Measurements from ENCODE around the gene STX4. TPM values are rescaled to one million over a fixed set of nuclear protein-coding genes. Genes with fewer than 3 reads are reported as not detected.

Gene STX4
- total and polyA plus RNA-seq, 11 donors, result 19.5 to 73.8 (median 44.6) TPM

- ATAC-seq (no peak), DNase-seq (no peak)
- no peaks in the 10 kb centered on the region for H3K27me3 ChIP-seq
- WGBS, 4 donors, result 92 to 97% (median 93%) methylated on average over 3 of the region's 3 CpGs
- H3K36me3 ChIP-seq, result no peaks in the 10 kb centered on the region
- H3K9me3 ChIP-seq, result no peaks in the 10 kb centered on the region
- no peak overlapping the region for H3K27ac ChIP-seq
- TF ChIP-seq CTCF (IDR thresholded peaks at IDR 0.05) (no peak), POLR2A (IDR thresholded peaks at IDR 0.05) (no peak)
- peaks cover 0 to 24% (median 0%) of the 10 kb centered on the region in 12 donors for H3K4me1 ChIP-seq
- H3K4me3 ChIP-seq, result no peak overlapping the region
- intact Hi-C loops (cut with DNase I), result no loop called here
Observed at GRCh38 chr16:31020536-31020935, 12.8 kb upstream of the STX4 start.

- DNase-seq (no peak), ATAC-seq (peak in 1 of 4 donors; percentile 57)
- 66 to 69% (median 67%) methylated on average over 12 of the region's 12 CpGs for WGBS, 4 donors
- Histone ChIP-seq H3K4me1 (peaks cover 0 to 36% (median 0%) of the 10 kb centered on the region in 12 donors), H3K4me3 (no peak overlapping the region), H3K27me3 (no peaks in the 10 kb centered on the region), H3K9me3 (no peaks in the 10 kb centered on the region), H3K36me3 (no peaks in the 10 kb centered on the region), H3K27ac (peak overlapping the region in 4 of 12 donors; percentile 42 to 55 (median 52))
- intact Hi-C loops (cut with DNase I), result no loop called here
- TF ChIP-seq CTCF (IDR thresholded peaks at IDR 0.05) (no peak), POLR2A (IDR thresholded peaks at IDR 0.05) (no peak)
Observed at GRCh38 chr16:31022544-31023251, 10.7 kb upstream of the STX4 start.

- H3K36me3 ChIP-seq, result no peaks in the 10 kb centered on the region
- intact Hi-C loops (cut with DNase I), result no loop called here
- peak overlapping the region in 4 of 12 donors; percentile 42 to 55 (median 52) for H3K27ac ChIP-seq
- DNase-seq, result no peak
- H3K9me3 ChIP-seq, result no peaks in the 10 kb centered on the region
- ATAC-seq, result no peak
- H3K4me3 ChIP-seq, result no peak overlapping the region
- 85 to 91% (median 90%) methylated on average over 4 of the region's 4 CpGs for WGBS, 4 donors
- no peaks in the 10 kb centered on the region for H3K27me3 ChIP-seq
- TF ChIP-seq CTCF (IDR thresholded peaks at IDR 0.05), result no peak
- TF ChIP-seq POLR2A (IDR thresholded peaks at IDR 0.05), result no peak
- peaks cover 0 to 36% (median 0%) of the 10 kb centered on the region in 12 donors for H3K4me1 ChIP-seq
Observed at GRCh38 chr16:31023252-31023602, 10.1 kb upstream of the STX4 start.

GRCh38 chr16:31023627-31024226, 9.6 kb upstream of the STX4 start:
- intact Hi-C loops (cut with DNase I), result no loop called here

More at GRCh38 chr16:31023627-31024226, 9.6 kb upstream of the STX4 start:
- Histone ChIP-seq H3K9me3 (no peaks in the 10 kb centered on the region), H3K4me1 (peaks cover 0 to 36% (median 0%) of the 10 kb centered on the region in 12 donors), H3K36me3 (no peaks in the 10 kb centered on the region), H3K27me3 (no peaks in the 10 kb centered on the region), H3K27ac (peak overlapping the region in 2 of 12 donors; percentile 53 to 55), H3K4me3 (no peak overlapping the region)
- ATAC-seq (no peak), DNase-seq (no peak)
- no peak for TF ChIP-seq CTCF (IDR thresholded peaks at IDR 0.05)
- TF ChIP-seq POLR2A (IDR thresholded peaks at IDR 0.05), result no peak
- 69 to 74% (median 71%) methylated on average over 6 of the region's 6 CpGs for WGBS, 4 donors
